Tibial nerve (tissue), 4 donors: ENCODE measurements around the gene ENPP6. TPM values are rescaled to one million over a fixed set of nuclear protein-coding genes. Genes with fewer than 3 reads are reported as not detected.

Experiments
- DNase-seq, 2 donors: peaks; one replicate each; pipeline ENCODE4 v3.0.0-alpha.2; 2019; ENCODE audit warnings: low spot score in 2 of 2
- H3K27ac ChIP-seq, 4 donors: fragments of 200-600 bp; sonication (generic) in 3 of 4; one replicate each; pipeline ENCODE4 v1.5.1; 2017 to 2019; ENCODE audit warnings: mild to moderate bottlenecking in 1 of 4
- H3K27me3 ChIP-seq, 2 donors: fragments of 200-600 bp; sonication (generic) in 1 of 2; one replicate each; pipeline versions ENCODE4 v1.5.1 to v1.6.0; 2017 to 2019
- H3K36me3 ChIP-seq, 3 donors: fragments of 200-600 bp; sonication (generic); one replicate each; pipeline ENCODE4 v1.5.1; 2018 to 2019
- H3K4me1 ChIP-seq, 4 donors: fragments of 200-600 bp; sonication (generic) in 3 of 4; one replicate each; pipeline ENCODE4 v1.5.1; 2017 to 2019
- H3K4me3 ChIP-seq, 4 donors: fragments of 200-600 bp; sonication (generic) in 3 of 4; one replicate each; pipeline ENCODE4 v1.5.1; 2017 to 2019; ENCODE audit warnings: mild to moderate bottlenecking in 1 of 4, moderate library complexity in 1 of 4
- H3K9me3 ChIP-seq, 4 donors: fragments of 200-600 bp; sonication (generic) in 3 of 4; one replicate each; pipeline ENCODE4 v1.5.1; 2017 to 2019
- EP300 ChIP-seq, 2 donors: sonication (generic); formaldehyde crosslinking; IDR thresholded peaks; one replicate each; pipeline ENCODE4 v1.6.1; 2017; ENCODE audit warnings: antibody characterized with exemption in 2 of 2, mild to moderate bottlenecking in 1 of 2
- POLR2A ChIP-seq, 2 donors: fragments of 450-650 bp; IDR thresholded peaks; one replicate each; pipeline ENCODE4 v1.6.1; 2017; ENCODE audit warnings: antibody characterized with exemption in 2 of 2, mild to moderate bottlenecking in 2 of 2, moderate library complexity in 2 of 2
- WGBS, 2 donors: methylation state at CpG; one replicate each; pipeline ENCODE4 v1.1.5; 2018; 5-methylcytosine and 5-hydroxymethylcytosine counted together
- total RNA-seq, 4 donors: library from RNA; depleted of rRNA; stranded (reverse); fragments of >200 nt; gene quantifications; one replicate each; pipeline ENCODE4 v1.1.0, GENCODE V29; 2016
- TF ChIP-seq, protein P1 (sequence below), 5 experiments: fragments of 200-600 bp in 3 of 5; fragments of 450-650 bp in 2 of 5; sonication (generic) in 3 of 5; IDR thresholded peaks; one replicate each; pipeline ENCODE4 v1.5.1; 2016 to 2019; ENCODE audit warnings: antibody characterized with exemption in 5 of 5, mild to moderate bottlenecking in 3 of 5, moderate library complexity in 2 of 5

The ENPP6 gene
- total RNA-seq, 4 donors from 2014 or later, result 12.6 to 42.6 (median 30.3) TPM

DNA sequence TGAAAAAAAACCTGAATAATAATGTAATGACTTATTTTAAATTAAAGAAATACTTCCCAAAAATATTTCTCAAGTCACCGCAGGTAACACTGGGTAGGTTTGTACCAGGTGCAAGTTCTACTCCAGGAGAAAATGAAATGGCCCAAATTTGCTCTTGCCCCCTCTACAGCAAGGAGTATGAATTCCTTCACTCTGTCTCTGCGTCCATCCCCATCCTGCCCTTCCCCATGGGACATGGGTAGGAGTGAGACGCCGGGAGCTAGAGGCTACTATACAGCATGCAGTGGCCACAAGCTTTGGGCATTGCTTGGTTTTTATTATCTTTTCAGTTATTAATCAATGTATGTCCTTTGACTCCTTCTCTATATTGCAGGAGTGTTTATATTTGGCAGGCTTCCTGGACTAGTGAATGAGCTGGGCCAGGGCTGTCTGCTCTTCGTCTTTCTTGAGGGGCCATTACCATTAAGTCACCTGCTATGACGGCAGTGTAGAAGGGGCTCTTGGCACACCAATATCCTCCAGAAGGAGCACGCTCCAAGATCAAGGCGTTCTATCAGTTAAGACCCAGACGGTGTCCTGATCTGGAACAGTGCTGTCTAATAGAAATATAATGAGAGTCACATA is 149.6 kb downstream of the ENPP6 start:
- WGBS, 2 donors, result 70 to 73% methylated on average over 9 of the region's 9 CpGs
- H3K27me3 ChIP-seq, result no peaks in the 10 kb centered on the region
- H3K4me3 ChIP-seq, result no peak overlapping the region
- no peaks in the 10 kb centered on the region for H3K4me1 ChIP-seq
- peaks cover 0 to 20% (median 5%) of the 10 kb centered on the region in 4 donors for H3K9me3 ChIP-seq
- peaks cover 0 to 17% (median 0%) of the 10 kb centered on the region in 3 donors for H3K36me3 ChIP-seq
- no peak for DNase-seq
- TF ChIP-seq POLR2A (IDR thresholded peaks at IDR 0.05), result no peak
- TF ChIP-seq EP300 (IDR thresholded peaks at IDR 0.05), result no peak
- TF ChIP-seq, protein P1, sequence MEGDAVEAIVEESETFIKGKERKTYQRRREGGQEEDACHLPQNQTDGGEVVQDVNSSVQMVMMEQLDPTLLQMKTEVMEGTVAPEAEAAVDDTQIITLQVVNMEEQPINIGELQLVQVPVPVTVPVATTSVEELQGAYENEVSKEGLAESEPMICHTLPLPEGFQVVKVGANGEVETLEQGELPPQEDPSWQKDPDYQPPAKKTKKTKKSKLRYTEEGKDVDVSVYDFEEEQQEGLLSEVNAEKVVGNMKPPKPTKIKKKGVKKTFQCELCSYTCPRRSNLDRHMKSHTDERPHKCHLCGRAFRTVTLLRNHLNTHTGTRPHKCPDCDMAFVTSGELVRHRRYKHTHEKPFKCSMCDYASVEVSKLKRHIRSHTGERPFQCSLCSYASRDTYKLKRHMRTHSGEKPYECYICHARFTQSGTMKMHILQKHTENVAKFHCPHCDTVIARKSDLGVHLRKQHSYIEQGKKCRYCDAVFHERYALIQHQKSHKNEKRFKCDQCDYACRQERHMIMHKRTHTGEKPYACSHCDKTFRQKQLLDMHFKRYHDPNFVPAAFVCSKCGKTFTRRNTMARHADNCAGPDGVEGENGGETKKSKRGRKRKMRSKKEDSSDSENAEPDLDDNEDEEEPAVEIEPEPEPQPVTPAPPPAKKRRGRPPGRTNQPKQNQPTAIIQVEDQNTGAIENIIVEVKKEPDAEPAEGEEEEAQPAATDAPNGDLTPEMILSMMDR (IDR thresholded peaks at IDR 0.05), result no peak
- no peak overlapping the region for H3K27ac ChIP-seq

DNA sequence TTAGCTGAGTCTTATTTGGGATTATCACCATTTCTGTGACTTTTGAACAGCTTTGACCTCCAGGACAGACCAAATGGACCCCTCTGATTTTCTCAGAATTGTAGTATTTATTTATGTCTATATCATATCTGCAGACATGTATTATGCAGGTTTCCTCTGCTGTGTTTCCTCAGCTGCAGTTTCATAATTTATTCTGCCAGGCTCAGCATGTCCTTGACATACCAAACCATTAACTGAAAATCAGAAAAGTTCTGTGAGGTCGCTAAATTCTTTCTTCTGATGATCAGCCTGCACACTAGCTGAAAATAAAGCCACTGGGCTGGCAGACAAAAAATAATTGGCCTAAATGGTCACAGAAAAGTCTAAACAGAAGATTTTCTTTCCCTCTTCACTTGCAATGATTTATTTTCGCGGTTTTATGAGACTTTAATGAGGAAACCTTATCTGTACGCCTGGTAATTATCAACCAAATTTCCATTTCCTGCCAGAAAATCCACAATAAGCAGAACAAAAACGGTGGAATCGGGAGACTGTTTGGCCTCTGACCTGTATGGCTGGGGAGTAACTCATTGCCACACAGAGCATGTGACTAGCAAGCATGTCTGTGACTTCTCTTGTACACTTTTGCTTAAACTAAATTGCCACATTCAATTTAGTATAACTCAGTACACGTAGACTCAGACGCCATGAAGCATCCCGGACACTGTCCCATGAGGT is 150.9 kb downstream of the ENPP6 start:
- no peak overlapping the region for H3K4me3 ChIP-seq
- H3K27me3 ChIP-seq, result no peaks in the 10 kb centered on the region
- TF ChIP-seq, protein P1 (IDR thresholded peaks at IDR 0.05), result no peak
- TF ChIP-seq POLR2A (IDR thresholded peaks at IDR 0.05) (no peak), EP300 (IDR thresholded peaks at IDR 0.05) (no peak)
- H3K9me3 ChIP-seq, result peaks cover 0 to 7% (median 2%) of the 10 kb centered on the region in 4 donors
- 48 to 53% methylated on average over 9 of the region's 9 CpGs for WGBS, 2 donors
- DNase-seq, result no peak
- H3K4me1 ChIP-seq, result no peaks in the 10 kb centered on the region
- H3K36me3 ChIP-seq, result peaks cover 0 to 9% (median 0%) of the 10 kb centered on the region in 3 donors
- no peak overlapping the region for H3K27ac ChIP-seq

GRCh38 chr4:184064877-184065276 is 152.8 kb downstream of the ENPP6 start:
- TF ChIP-seq POLR2A (IDR thresholded peaks at IDR 0.05) (no peak), EP300 (IDR thresholded peaks at IDR 0.05) (no peak)
- TF ChIP-seq, protein P1 (IDR thresholded peaks at IDR 0.05), result no peak
- Histone ChIP-seq H3K27ac (no peak overlapping the region), H3K4me3 (no peak overlapping the region), H3K9me3 (no peaks in the 10 kb centered on the region), H3K36me3 (peaks cover 0 to 15% (median 0%) of the 10 kb centered on the region in 3 donors), H3K27me3 (no peaks in the 10 kb centered on the region), H3K4me1 (no peaks in the 10 kb centered on the region)
- no peak for DNase-seq
- WGBS, 2 donors, result 81 to 94% methylated on average over 5 of the region's 5 CpGs

GRCh38 chr4:184062769-184063168 is 154.9 kb downstream of the ENPP6 start:
- no peak overlapping the region for H3K4me3 ChIP-seq
- H3K9me3 ChIP-seq, result no peaks in the 10 kb centered on the region
- H3K36me3 ChIP-seq, result peaks cover 0 to 18% (median 0%) of the 10 kb centered on the region in 3 donors
- H3K27ac ChIP-seq, result no peak overlapping the region
- no peaks in the 10 kb centered on the region for H3K27me3 ChIP-seq
- H3K4me1 ChIP-seq, result no peaks in the 10 kb centered on the region
- 87 to 92% methylated on average over 7 of the region's 7 CpGs for WGBS, 2 donors
- TF ChIP-seq POLR2A (IDR thresholded peaks at IDR 0.05) (no peak), EP300 (IDR thresholded peaks at IDR 0.05) (no peak)
- TF ChIP-seq, protein P1 (IDR thresholded peaks at IDR 0.05), result no peak
- no peak for DNase-seq

DNA sequence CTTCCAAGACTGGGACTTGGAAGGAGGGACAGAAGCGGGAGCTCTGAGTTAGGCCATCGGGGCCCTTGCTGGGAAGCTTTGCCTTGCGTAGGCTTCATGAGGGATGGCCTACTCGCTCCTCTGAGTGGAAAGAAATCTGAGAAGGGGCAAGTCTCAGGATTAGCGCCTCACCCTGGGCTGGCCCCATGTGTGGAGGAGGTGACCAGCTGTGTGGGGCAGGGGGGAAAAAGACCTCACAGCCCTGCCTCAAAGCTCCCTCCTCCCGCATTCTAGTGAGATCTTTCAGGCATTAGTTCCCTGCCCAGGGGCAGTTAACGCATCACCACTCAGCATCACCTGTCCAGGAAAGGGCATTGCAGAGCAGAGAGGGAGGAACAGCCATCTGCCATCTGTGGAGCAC is 156.1 kb downstream of the ENPP6 start:
- 83 to 86% methylated on average over 7 of the region's 7 CpGs for WGBS, 2 donors

More for the DNA sequence above, 156.1 kb downstream of the ENPP6 start:
- H3K9me3 ChIP-seq, result no peaks in the 10 kb centered on the region
- H3K4me1 ChIP-seq, result no peaks in the 10 kb centered on the region
- DNase-seq, result no peak
- no peaks in the 10 kb centered on the region for H3K27me3 ChIP-seq
- TF ChIP-seq, protein P1 (IDR thresholded peaks at IDR 0.05), result no peak
- TF ChIP-seq POLR2A (IDR thresholded peaks at IDR 0.05) (no peak), EP300 (IDR thresholded peaks at IDR 0.05) (no peak)
- H3K36me3 ChIP-seq, result peaks cover 0 to 18% (median 0%) of the 10 kb centered on the region in 3 donors
- H3K27ac ChIP-seq, result no peak overlapping the region
- no peak overlapping the region for H3K4me3 ChIP-seq
